H9 (cell line): Measurements from ENCODE around the gene PIP5K1A. TPM values are rescaled to one million over a fixed set of nuclear protein-coding genes. Genes with fewer than 3 reads are reported as not detected.

ENCODE experiments used
- DNase-seq: peaks from one replicate; pipeline ENCODE4 v3.0.0-alpha.2; 2017
- H2AFZ ChIP-seq: one replicate; pipeline ENCODE4 v1.6.1; 2013; ENCODE audit warnings: mild to moderate bottlenecking, low read length, control low read depth, moderate library complexity
- H2AK5ac ChIP-seq: 2 replicates; pipeline ENCODE4 v1.6.1; 2013; ENCODE audit warnings: low read length, control low read depth, mixed read lengths; ENCODE audit not compliant: insufficient read length
- H2BK120ac ChIP-seq: one replicate; pipeline ENCODE4 v1.6.1; 2013; ENCODE audit warnings: low read depth, mild to moderate bottlenecking, low read length, control low read depth, inconsistent platforms; ENCODE audit not compliant: poor library complexity, severe bottlenecking
- H2BK12ac ChIP-seq: 2 replicates; pipeline ENCODE4 v1.6.1; 2013; ENCODE audit warnings: low read length, control low read depth, mixed read lengths, low read depth; ENCODE audit not compliant: insufficient read length
- H2BK15ac ChIP-seq: 2 replicates; pipeline ENCODE4 v1.6.1; 2013; ENCODE audit warnings: low read depth, low read length, control low read depth
- H2BK20ac ChIP-seq: one replicate; pipeline ENCODE4 v1.6.1; 2013; ENCODE audit warnings: low read depth, mild to moderate bottlenecking, low read length, control low read depth, inconsistent platforms; ENCODE audit not compliant: poor library complexity, severe bottlenecking
- H2BK5ac ChIP-seq: 2 replicates; pipeline ENCODE4 v1.6.1; 2013; ENCODE audit warnings: low read length, control low read depth, mixed read lengths; ENCODE audit not compliant: insufficient read length
- H3K14ac ChIP-seq: 2 replicates; pipeline ENCODE4 v1.6.1; 2013; ENCODE audit warnings: low read length, control low read depth; ENCODE audit not compliant: insufficient read depth
- H3K18ac ChIP-seq: 2 replicates; pipeline ENCODE4 v1.6.1; 2013; ENCODE audit warnings: low read depth, mild to moderate bottlenecking, mixed read lengths, low read length, control low read depth; ENCODE audit not compliant: insufficient read length
- H3K23ac ChIP-seq: 2 replicates; pipeline ENCODE4 v1.6.1; 2013; ENCODE audit warnings: low read length, control low read depth, mixed read lengths, low read depth; ENCODE audit not compliant: insufficient read length
- H3K23me2 ChIP-seq: 2 replicates; pipeline ENCODE4 v1.6.1; 2013; ENCODE audit warnings: low read depth, mild to moderate bottlenecking, mixed read lengths, low read length, control low read depth; ENCODE audit not compliant: insufficient read length, poor library complexity, severe bottlenecking
- H3K27ac ChIP-seq: 2 replicates; pipeline ENCODE4 v1.5.1; 2013; ENCODE audit warnings: low read length, control low read depth, mixed read lengths, low read depth; ENCODE audit not compliant: insufficient read length
- H3K27me3 ChIP-seq: 2 replicates; pipeline ENCODE4 v1.6.1; 2013; ENCODE audit warnings: low read length, control low read depth, inconsistent platforms; ENCODE audit not compliant: insufficient read depth
- H3K4ac ChIP-seq: 2 replicates; pipeline ENCODE4 v1.6.1; 2013; ENCODE audit warnings: low read depth, mild to moderate bottlenecking, control low read depth, inconsistent platforms, low read length, moderate library complexity
- H3K4me1 ChIP-seq: 2 replicates; pipeline ENCODE4 v1.6.1; 2013; ENCODE audit warnings: low read length, control low read depth, inconsistent platforms; ENCODE audit not compliant: insufficient read depth
- H3K4me2 ChIP-seq: 2 replicates; pipeline ENCODE4 v1.6.1; 2013; ENCODE audit warnings: low read length, control low read depth, mixed read lengths; ENCODE audit not compliant: insufficient read length, insufficient read depth
- H3K56ac ChIP-seq: 2 replicates; pipeline ENCODE4 v1.6.1; 2013; ENCODE audit warnings: low read depth, mild to moderate bottlenecking, mixed read lengths, low read length, control low read depth; ENCODE audit not compliant: insufficient read length
- H3K79me1 ChIP-seq: 2 replicates; pipeline ENCODE4 v1.6.1; 2013; ENCODE audit warnings: low read depth, mild to moderate bottlenecking, moderate library complexity, low read length, control low read depth, inconsistent platforms; ENCODE audit not compliant: insufficient read depth, poor library complexity, severe bottlenecking
- H3K79me2 ChIP-seq: 2 replicates; pipeline ENCODE4 v1.6.1; 2013; ENCODE audit warnings: low read length, control low read depth, inconsistent platforms; ENCODE audit not compliant: insufficient read depth
- H3K9ac ChIP-seq: 2 replicates; pipeline ENCODE4 v1.6.1; 2013; ENCODE audit warnings: low read length, control low read depth, mixed read lengths; ENCODE audit not compliant: insufficient read length; ENCODE audit errors: extremely low read depth
- H3K9me3 ChIP-seq: one replicate; pipeline ENCODE4 v1.6.1; 2013; ENCODE audit warnings: low read depth, low read length, inconsistent platforms; ENCODE audit not compliant: control insufficient read depth
- H3T11ph ChIP-seq: one replicate; pipeline ENCODE4 v1.6.1; 2013; ENCODE audit warnings: mild to moderate bottlenecking, low read length, control low read depth, inconsistent platforms
- H4K20me1 ChIP-seq: one replicate; pipeline ENCODE4 v1.6.1; 2013; ENCODE audit not compliant: control insufficient read depth, insufficient read length, insufficient read depth
- H4K5ac ChIP-seq: 2 replicates; pipeline ENCODE4 v1.6.1; 2013; ENCODE audit warnings: low read depth, mild to moderate bottlenecking, mixed read lengths, low read length, control low read depth; ENCODE audit not compliant: insufficient read length
- H4K8ac ChIP-seq: replicated peaks from 2 replicates; pipeline ENCODE4 v1.6.1; 2013; ENCODE audit warnings: low read length, control low read depth, mixed read lengths, low read depth; ENCODE audit not compliant: insufficient read length
- H4K91ac ChIP-seq: 2 replicates; pipeline ENCODE4 v1.6.1; 2013; ENCODE audit warnings: low read depth, mild to moderate bottlenecking, moderate library complexity, mixed read lengths, low read length, control low read depth; ENCODE audit not compliant: insufficient read length
- H3K27ac Mint-ChIP-seq, 3 experiments: 2 replicates in 2 of 3; 3 replicates in 1 of 3; pipeline ENCODE4 v1.8.0; 2020 to 2021; ENCODE audit warnings: mixed read lengths in 3 of 3, mild to moderate bottlenecking in 1 of 3, moderate library complexity in 1 of 3
- H3K27me3 Mint-ChIP-seq: 2 replicates; pipeline ENCODE4 v1.8.0; 2021; ENCODE audit warnings: low read depth, mild to moderate bottlenecking, moderate library complexity, mixed read lengths
- H3K36me3 Mint-ChIP-seq, 3 experiments: 2 replicates in 2 of 3; 3 replicates in 1 of 3; pipeline ENCODE4 v1.8.0; 2020 to 2021; ENCODE audit warnings: low read depth in 3 of 3, mixed read lengths in 3 of 3; ENCODE audit not compliant: insufficient read depth in 1 of 3
- H3K4me1 Mint-ChIP-seq, 2 experiments: 2 replicates each; pipeline ENCODE4 v1.8.0; 2020; ENCODE audit warnings: mixed read lengths in 2 of 2
- H3K4me3 Mint-ChIP-seq, 2 experiments: 2 replicates in 1 of 2; 3 replicates in 1 of 2; pipeline ENCODE4 v1.8.0; 2020 to 2021; ENCODE audit warnings: mild to moderate bottlenecking in 2 of 2, mixed read lengths in 2 of 2, moderate library complexity in 1 of 2
- H3K9me3 Mint-ChIP-seq, 2 experiments: 2 replicates in 1 of 2; 3 replicates in 1 of 2; pipeline ENCODE4 v1.8.0; 2020; ENCODE audit warnings: mild to moderate bottlenecking in 2 of 2, mixed read lengths in 2 of 2, moderate library complexity in 1 of 2
- WGBS: extraction: QIAGEN DNeasy Blood & Tissue Kit; methylation state at CpG from one replicate; pipeline ENCODE4 v1.1.7; 2013; ENCODE audit warnings: missing lambda C conversion rate, low lambda C conversion rate, mixed read lengths; ENCODE audit not compliant: insufficient read length; ENCODE audit errors: extremely low coverage; 5-methylcytosine and 5-hydroxymethylcytosine counted together
- total RNA-seq: library from RNA; stranded (reverse); gene quantifications from 2 replicates; pipeline ENCODE4 v1.2.1, GENCODE V29; 2021
- TF ChIP-seq, protein P1 (sequence below): fragments of 200-600 bp; sonication (generic); conservative IDR thresholded peaks from 3 replicates; pipeline ENCODE4 v1.8.0; 2021; ENCODE audit warnings: antibody characterized with exemption, mild to moderate bottlenecking

PIP5K1A gene
- total RNA-seq, 1 experiment from 2014 or later, result 94.6 TPM

DNA sequence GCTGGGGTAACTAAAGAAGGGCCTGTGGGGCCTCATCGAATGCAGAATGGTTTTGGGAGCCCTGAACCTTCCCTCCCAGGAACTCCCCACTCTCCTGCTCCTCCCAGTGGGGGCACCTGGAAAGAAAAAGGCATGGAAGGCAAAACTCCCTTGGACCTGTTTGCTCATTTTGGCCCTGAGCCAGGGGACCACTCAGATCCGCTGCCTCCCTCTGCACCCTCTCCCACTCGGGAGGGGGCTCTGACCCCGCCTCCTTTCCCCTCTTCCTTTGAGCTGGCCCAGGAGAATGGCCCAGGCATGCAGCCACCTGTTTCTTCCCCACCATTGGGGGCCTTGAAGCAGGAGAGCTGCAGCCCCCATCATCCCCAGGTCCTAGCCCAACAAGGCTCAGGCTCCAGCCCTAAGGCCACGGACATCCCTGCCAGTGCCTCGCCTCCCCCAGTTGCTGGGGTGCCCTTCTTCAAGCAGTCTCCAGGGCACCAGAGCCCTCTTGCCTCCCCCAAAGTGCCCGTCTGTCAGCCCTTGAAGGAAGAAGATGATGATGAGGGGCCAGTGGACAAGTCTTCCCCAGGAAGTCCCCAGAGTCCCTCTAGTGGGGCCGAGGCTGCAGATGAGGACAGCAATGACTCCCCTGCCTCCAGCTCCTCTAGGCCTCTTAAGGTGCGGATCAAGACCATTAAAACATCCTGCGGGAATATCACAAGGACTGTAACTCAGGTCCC, 88.4 kb downstream of the PIP5K1A start:
- H3K18ac ChIP-seq, result no peak overlapping the region
- H2AFZ ChIP-seq, result no peak overlapping the region
- H3K23ac ChIP-seq, result no peak overlapping the region
- no peak overlapping the region for H2BK12ac ChIP-seq
- H3K4me2 ChIP-seq, result no peak overlapping the region
- no peak overlapping the region for H2BK120ac ChIP-seq
- TF ChIP-seq, protein P1, sequence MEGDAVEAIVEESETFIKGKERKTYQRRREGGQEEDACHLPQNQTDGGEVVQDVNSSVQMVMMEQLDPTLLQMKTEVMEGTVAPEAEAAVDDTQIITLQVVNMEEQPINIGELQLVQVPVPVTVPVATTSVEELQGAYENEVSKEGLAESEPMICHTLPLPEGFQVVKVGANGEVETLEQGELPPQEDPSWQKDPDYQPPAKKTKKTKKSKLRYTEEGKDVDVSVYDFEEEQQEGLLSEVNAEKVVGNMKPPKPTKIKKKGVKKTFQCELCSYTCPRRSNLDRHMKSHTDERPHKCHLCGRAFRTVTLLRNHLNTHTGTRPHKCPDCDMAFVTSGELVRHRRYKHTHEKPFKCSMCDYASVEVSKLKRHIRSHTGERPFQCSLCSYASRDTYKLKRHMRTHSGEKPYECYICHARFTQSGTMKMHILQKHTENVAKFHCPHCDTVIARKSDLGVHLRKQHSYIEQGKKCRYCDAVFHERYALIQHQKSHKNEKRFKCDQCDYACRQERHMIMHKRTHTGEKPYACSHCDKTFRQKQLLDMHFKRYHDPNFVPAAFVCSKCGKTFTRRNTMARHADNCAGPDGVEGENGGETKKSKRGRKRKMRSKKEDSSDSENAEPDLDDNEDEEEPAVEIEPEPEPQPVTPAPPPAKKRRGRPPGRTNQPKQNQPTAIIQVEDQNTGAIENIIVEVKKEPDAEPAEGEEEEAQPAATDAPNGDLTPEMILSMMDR, result no peak
- peaks cover 8% of the 10 kb centered on the region; the same call in 1 of the 2 replicates for H3K79me2 ChIP-seq
- H3K4me1 ChIP-seq, result no peaks in the 10 kb centered on the region
- peak overlapping the region in 1 of 3 experiments; percentile 44; a peak in 1 of 7 replicates for H3K27ac Mint-ChIP-seq
- H2BK5ac ChIP-seq, result no peak overlapping the region
- no peak overlapping the region for H4K5ac ChIP-seq
- peaks cover 3% of the 10 kb centered on the region for H4K20me1 ChIP-seq
- H3K27me3 Mint-ChIP-seq, result no peaks in the 10 kb centered on the region
- no peaks in the 10 kb centered on the region for H3K9me3 ChIP-seq
- no peak overlapping the region for H3K14ac ChIP-seq
- no peak overlapping the region for H4K8ac ChIP-seq
- no peak overlapping the region for H3K56ac ChIP-seq
- H3K4me3 Mint-ChIP-seq, result no peak overlapping the region; a peak in 1 of 5 replicates
- H3K27me3 ChIP-seq, result no peaks in the 10 kb centered on the region
- no peak overlapping the region for H3K4ac ChIP-seq
- H2AK5ac ChIP-seq, result no peak overlapping the region
- peaks cover 7% of the 10 kb centered on the region for H3K23me2 ChIP-seq
- DNase-seq, result no peak
- no peak overlapping the region for H2BK20ac ChIP-seq
- H3T11ph ChIP-seq, result no peak overlapping the region
- H3K9me3 Mint-ChIP-seq, result no peaks in the 10 kb centered on the region
- peaks cover 50 to 75% (median 70%) of the 10 kb centered on the region in 3 experiments for H3K36me3 Mint-ChIP-seq
- H2BK15ac ChIP-seq, result no peak overlapping the region
- H3K4me1 Mint-ChIP-seq, result peaks cover 25 to 44% of the 10 kb centered on the region in 2 experiments
- no CpG with 5 or more reads among the region's 10 CpGs for WGBS
- no peak overlapping the region for H3K27ac ChIP-seq
- H4K91ac ChIP-seq, result no peak overlapping the region
- H3K9ac ChIP-seq, result no peak overlapping the region
- H3K79me1 ChIP-seq, result no peaks in the 10 kb centered on the region
